GM03348 (cell line): Measurements from ENCODE around the gene NR4A1.

Experiments used
- DNase-seq: peaks from one replicate; pipeline ENCODE4 v3.0.0; 2012; ENCODE audit warnings: low spot score

Gene NR4A1

GRCh38 chr12:52058631-52059361, 7.6 kb downstream of the NR4A1 start:
- no peak for DNase-seq

- no peak for DNase-seq
These were observed 8.6 kb downstream of the NR4A1 start for GRCh38 chr12:52059582-52060497.

DNA sequence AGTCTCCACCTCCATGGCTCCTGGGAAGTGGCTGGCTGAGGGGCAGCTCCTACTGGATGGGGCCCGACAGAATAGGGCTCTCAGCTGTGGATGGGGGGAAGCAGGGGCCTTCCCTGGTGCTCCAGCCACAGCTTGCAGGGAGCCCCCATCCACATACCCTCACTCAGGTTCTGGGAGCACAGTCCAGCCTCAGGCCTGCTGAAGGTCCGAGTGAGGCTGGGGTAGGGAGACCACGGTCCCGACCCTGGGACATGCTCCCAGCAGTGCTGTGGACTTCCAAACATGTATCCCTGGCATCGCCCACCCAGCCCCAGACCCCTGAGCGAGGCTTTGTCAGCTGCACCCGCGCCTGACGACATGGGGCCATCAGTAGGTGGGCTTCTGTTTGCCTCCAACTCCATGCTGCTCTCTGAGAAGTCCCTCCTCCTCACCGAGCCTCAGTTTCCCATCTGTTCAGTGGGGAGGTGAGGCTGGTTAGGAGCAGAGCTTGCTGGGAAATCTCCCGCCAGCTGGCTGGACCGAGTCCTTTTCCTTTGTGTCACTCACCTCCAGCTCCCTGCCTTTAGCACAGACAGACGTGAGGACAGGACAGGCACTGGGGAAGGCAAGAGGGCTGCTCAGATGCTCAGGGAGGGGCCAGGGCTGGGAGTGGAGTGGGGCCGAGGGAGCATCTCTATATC, 9.4 kb downstream of the NR4A1 start:
- DNase-seq: no peak

- no peak for DNase-seq
These were observed 10.4 kb downstream of the NR4A1 start for GRCh38 chr12:52061470-52062166.

- DNase-seq: no peak
These were observed 11.2 kb downstream of the NR4A1 start for GRCh38 chr12:52062167-52063081.

DNA sequence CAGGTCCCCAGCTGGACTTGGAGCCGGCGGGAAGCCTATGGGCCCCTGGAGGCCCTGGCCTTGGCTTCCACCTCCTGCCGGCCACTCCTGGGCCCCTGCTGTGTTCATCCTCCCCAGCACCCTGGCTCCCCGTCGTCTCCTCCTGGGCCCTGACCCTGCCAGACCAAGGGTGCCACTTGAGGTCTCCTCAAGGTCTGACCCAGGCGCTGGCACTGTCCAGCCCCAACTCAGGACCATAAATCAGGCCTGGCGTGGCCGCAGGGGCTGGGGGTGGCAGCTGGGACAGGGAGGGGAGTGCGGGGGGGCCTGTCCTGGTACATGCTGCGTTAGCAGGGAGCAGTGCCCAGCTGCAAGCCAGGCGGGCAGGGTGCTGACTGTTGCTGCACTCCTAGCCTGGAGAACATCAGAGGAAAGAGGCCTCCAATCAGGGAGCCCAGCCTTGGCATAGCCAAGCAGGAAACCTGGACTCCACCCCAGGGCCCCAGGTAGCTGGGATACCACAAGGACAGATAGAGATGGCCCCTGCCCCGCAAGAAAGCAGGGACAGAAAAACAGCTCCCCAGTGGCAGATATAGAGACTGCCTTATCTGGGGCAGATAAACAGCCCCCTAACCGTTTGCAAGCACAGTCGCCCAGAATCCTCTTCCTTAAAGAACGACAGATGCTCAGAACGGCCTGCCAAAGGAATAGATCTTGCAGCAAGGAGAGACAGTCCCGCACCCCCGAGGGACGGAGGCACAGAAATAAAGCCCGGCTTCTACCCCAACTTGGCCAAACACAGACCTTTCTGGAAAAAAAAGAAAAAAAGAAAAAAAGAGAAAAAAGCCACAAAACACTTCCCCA, 12.1 kb downstream of the NR4A1 start:
- no peak for DNase-seq

DNA sequence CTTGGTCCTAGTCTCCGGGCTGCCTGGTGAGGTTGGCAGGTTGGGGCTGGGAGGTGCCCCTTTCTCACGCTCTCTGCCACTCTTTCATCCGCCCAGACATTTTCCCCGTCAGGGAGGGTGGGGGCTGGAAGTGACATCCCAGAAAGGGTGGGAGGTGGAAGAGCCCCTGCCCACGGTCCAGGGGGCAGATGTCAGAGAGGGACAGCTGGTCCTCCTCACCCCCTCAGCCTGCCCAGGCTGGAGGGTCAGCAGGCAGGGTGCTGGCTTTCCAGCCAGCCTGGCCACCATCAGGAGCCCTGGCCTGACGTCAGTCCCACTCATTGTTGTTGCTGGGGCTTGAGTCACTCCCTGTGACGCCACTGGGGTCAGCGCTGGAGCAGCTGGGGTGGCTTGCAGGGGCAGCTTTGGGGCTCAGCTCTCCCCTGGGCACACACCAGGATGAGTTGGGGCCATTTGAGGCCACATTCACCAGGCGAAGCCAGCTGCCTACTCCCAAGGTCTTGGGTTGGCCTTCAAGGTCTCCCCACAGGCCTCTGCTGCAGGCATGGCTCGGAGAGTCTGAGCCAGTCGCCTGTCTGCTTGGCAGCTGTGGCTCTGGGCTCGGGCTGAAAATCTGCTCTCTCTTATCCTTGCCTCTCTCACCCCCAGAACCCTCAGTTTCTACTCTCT, 12.9 kb downstream of the NR4A1 start:
- DNase-seq: peak; percentile 78

GRCh38 chr12:52066346-52067080, 15.3 kb downstream of the NR4A1 start:
- DNase-seq: no peak

DNA sequence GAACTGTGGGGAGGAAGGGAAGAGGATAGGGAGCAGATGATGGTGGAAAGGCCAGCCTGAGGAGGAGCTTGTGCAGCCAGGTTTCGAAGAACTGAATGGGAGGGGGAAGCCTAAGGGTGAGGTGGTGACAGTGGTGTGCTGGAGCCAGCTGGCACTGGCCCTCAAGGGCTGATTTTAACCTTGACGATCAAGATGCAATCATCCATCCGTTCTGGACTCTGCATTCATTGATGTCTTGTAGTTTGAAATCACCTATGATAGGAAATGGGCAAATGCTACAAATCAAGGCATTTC, 15.8 kb downstream of the NR4A1 start:
- no peak for DNase-seq

DNA sequence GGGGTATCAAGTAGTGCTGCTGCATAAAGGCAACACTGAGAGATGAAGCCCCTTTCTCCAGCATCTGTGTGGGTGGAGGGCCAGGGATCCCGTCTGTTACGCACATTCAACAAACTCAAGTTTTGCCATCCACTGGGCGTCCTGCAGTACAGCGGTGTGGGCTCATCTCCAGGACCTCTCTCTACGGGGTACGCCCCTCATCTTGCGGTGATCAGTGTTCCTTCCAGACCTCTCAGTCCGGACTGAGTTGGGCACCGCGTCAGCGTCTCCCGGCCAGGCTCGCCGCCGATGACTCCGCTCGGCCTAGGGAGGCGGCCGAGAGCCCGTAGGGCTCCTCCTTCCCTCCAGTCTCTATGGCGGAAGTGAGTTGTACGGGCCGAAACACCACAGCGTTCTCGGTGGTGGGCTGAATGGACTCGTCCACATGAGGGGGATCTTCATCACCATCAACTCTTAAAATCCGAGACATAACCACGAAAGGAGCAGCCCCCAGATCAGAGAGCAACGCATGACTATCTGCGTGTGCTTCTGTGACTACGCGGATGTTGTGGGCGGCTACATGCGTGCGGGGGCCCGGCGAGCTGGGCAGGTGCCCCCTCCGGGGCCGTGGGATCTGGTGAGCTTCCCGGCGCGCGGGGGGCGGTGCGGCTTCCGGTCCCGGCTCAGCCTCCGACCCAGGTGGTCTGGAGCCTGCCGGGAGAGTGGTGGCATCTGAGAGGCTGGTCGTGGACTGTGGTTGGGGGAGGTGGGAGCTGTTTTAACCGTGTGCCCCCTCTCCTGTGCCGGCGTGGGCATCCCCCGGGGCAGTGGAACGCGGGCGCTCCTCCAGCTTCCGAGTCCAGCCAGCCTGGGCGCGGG, 18.3 kb downstream of the NR4A1 start, which contains the start of gene ATG101:
Gene ATG101 (plus strand): TSS at position 652 of the 858 bp plus-strand sequence. CDS start 3,673 bp downstream, outside the sequence.
- DNase-seq: peak; percentile 96

DNA sequence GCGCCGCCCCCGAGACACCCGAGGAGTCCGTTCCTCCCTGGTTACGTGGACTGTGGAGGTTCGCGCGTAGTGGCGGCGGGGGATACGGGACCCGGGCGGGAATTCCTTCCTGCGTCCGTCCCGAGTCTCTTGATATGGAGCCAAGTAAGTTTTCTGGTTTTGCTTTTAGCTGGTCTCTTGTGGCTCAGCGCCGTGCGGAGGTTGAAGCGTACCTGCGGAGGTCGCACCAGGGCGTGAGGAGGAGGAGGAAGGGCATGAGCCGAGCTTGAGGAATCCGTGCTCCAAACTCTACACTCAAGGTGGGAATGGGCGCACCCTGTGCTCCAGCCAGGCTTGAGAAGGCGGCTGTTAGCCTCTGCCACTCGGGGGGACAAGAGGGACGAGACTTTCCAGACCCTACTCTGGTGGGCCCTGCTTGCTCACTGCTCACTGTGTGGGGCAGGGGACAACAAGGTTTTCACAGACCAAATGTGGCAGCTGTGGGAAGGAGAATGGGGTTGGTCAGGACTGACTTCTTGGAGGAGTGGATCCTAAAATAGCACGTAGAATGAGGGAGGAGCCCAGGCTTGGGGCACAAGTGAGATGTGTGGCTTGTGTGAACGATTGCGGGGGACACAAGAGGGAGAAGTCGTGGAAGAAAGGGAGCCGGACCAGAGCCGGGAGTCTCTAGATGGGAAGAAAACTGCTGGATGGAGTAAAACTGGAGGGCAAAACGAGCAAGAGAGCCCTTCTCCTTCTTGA, 19.1 kb downstream of the NR4A1 start:
- peak; percentile 44 for DNase-seq

DNA sequence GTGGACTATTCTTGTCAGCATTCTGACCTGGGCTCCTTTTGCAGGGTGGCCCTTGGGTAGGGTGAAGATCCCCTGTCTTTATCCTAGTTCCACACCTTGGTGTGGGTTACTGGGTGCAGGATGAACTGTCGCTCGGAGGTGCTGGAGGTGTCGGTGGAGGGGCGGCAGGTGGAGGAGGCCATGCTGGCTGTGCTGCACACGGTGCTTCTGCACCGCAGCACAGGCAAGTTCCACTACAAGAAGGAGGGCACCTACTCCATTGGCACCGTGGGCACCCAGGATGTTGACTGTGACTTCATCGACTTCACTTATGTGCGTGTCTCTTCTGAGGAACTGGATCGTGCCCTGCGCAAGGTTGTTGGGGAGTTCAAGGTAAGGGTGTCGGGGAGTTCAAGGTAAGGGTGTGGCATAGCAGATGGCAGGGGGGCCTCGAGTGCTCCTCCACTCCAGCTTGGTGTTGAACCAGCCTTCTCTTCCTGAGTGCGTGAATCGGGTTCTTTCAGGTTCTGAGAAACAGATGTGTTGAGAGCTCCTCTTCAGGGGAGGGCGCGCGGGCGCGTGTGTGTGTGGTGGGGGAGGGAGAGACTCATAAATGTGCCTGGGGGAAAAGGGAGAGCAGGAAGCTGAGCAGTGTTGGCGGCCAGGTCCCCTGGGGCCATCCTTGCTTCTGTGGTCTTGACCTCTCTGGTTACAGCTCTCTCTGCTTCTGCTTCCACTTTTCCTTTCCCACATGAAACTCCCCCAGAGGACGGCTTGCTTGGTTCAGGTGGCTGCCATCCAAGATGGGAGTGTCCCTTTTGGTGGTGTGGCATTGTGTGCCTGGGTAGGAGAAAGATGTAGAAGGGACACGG, 22.5 kb downstream of the NR4A1 start:
- DNase-seq: no peak

- no peak for DNase-seq
These were observed 23.9 kb downstream of the NR4A1 start for GRCh38 chr12:52074971-52075724.

- no peak for DNase-seq
These were observed 25.6 kb downstream of the NR4A1 start for GRCh38 chr12:52076811-52077210.

GRCh38 chr12:52078276-52078675, 27.0 kb downstream of the NR4A1 start:
- DNase-seq: no peak
